Measurements from ENCODE around the gene OXCT1. TPM values are rescaled to one million over a fixed set of nuclear protein-coding genes. Genes with fewer than 3 reads are reported as not detected.
"Not testable (repeated sequence)": the region's sequence is repeated elsewhere in the genome, so short reads cannot be mapped to it uniquely, and the experiment has no call there.

The OXCT1 gene
- total RNA-seq, 1 donor from 2014 or later: 32.5 TPM

DNA sequence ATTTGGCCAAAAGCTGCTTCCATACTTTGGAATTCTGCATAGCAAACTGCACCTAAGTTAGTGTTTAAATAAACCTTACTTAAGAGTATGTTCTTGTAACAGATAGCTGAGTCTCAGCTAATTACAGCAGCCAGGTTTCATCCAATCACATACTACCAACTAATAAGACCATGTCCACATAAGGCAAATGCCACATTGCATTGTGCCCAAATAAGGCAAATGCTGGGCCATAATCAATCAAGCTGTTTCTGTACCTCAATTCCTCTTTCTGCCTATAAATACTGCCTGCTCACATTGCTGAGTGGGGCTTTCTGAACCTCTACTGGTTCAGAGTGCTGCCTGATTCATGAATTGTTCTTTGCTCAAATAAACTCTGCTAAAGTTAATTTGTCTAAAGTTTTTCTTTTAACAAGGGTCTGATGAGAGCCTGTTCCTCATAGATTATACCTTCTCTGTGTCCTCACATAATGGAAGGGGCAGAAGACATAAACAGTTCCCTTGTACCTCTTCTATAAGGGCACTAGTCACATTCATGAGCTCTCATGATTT is 4.4 kb upstream of the OXCT1 start:
- no peak for DNase-seq

DNA sequence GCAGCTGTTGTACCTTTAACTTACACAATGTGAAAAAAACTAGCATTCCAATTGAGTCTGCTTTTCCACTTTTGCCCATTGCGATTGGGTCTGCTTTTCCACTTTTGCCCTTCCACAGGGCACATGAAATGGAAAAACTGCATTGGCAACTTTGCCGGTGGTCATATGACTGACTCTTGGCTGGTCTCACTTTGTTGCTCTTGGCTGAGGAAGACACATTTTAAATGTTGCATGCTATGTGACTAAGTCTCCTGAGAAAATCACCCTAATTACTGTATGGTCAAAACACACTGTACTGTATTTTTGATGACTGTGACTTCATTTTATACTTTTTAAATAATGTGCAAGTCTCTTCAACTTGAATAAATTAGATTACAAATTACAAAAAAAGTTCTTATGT is 1.6 kb upstream of the OXCT1 start:
- DNase-seq: peak; percentile 9

DNA sequence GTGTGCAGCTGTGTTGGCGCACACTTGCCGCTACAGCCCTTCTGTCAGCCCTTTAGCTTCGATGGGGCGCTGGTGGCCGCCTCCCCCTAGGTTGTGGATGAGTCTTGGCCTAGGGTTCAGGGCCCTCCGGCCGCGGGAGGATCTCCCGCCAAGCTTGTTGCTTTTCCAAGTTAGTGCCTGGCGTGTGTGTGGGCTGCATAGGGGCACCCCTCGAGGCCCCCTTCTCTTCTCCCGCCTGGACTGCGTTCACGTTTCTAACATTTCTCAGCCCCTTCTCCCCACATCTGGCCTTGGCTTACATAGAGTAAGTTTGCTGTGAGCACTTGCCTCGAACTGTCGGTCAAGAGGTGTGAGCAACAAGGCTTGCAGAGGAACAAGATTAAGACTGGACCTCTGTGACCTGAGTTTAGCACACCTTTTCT is 413 bp upstream of the OXCT1 start:
- DNase-seq: no peak

DNA sequence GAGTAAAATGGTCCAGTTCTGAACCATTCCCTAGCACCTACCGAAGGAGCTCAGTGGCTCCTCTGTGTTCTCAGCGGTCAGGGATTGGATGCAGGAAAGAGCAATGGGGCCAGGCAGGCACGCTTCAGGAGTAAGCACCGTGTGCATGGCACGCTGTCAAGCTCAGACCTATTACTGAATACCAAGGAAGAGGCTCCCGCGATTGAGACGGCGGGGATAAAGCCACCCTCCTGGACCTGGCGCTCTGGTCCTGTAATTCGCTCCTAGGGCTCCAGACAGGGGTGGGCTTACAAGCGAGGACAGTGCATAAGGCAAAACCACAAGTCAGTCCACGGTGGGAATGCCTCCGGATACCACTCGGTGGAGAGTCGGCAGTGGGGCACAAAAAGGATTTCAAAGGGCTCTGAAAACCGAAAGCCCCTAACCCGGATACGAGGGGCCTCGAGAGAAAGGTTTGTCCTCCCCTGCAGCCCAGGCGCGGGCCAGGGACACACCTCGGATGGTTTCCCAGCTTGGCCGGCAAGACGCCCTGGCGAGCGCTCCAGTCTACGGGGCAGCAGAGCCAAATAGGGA is 988 bp downstream of the OXCT1 start:
- no peak for DNase-seq

DNA sequence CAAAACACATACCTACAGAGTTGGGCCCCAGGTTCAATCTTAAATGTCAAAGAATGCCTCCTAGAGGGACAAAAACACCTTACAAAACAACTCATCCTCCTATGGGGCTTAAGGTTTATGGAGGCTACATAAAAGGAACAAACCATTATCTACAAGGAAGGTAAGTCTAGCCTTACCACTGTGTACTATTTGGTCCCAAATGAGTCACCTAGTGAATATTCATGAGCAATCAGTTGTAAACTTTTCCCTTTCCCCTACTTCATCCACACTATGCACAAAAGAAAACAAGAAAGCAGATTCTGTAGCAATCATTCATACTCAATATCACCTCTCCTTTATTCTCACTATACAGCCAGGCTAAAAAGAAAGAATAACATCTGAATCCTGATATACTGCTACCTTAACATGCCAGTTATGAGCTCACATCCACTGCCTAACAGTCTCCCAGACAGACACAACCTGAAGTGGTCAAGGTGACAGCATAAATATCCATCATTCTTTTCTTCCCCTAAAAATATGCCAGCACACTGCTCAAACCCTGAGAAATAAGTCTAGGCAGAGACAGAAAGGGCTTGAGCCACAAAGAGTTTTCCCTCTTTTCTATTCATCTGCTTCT is 6.2 kb downstream of the OXCT1 start:
- no peak for DNase-seq

GRCh38 chr5:41858890-41859289 is 11.3 kb downstream of the OXCT1 start:
- DNase-seq: no peak

DNA sequence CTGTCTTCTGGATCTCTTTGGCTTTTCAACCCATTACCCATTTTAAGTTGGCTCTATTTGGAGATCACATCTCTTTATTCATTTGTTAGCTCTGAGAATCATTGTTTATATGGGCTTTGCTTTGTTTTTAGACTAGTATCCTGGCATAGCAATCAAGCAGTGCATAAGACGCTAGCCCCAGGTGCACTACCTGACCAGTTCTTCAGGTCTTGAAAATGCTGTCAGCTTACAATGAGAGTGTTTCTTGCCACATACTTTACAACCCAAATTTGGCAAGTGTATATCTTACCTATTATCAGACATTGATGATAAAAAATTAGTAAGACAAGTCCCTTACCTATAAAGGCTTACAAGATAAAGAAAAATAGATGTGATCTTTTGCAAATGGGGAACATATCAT is 12.2 kb downstream of the OXCT1 start:
- DNase-seq: no peak

DNA sequence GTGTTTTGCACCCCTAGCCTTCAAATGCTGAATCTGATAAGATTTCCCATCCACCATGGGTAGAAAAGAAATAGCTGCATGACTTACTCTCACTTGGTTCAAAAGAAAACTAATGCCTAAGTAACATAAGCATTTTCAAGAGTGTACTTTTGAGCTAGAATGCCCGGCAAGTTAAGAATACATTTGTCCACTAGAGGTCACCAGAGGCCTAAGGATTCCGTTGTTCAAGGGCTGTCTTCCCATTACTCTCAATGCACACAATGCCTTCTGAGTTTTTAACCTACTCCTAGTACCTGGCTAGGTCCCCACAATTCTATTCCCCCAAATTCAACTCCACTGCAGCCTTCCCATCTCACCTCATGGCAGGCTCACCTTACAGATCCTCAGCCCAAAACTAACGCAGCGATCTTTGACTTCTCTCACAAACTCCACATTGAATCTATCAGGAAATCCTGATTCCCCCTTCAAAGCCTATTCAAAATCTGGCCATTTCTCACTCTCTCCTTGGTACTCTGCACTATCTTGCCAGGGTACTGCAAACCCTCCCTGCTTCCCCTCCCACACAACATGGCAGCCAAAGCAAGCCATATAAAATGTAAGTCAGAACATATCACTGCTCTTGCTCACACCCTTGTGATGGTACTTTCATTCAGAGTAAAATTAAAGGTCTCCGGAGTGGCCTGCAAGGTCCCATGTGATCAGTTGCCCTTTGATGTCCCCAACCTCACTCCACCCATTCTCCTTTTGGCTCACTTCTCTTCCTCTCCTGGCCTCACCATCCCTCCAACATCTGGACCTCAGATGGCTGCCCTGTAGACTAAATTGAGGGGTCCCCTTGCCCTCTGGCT is 13.4 kb downstream of the OXCT1 start:
- peak; percentile 75 for DNase-seq

DNA sequence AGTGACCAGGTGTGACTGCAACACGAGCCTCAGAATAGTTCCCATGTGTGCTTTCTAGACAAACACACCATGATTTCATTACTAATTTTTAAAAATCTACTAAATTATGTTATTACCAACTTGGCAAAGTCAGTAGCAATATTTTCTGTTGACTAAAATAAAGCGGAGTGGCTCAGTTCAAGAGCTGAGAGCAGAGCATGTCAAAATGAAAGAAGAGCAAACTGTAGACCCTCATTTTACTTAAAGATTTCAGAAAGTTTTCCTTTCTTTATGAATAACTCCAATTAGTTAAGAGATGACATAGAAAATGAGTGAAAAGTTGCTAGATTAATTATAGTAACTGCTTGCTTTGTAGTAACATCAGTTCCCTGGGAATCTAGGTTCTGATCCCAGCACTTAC is 17.9 kb downstream of the OXCT1 start:
- DNase-seq: no peak

DNA sequence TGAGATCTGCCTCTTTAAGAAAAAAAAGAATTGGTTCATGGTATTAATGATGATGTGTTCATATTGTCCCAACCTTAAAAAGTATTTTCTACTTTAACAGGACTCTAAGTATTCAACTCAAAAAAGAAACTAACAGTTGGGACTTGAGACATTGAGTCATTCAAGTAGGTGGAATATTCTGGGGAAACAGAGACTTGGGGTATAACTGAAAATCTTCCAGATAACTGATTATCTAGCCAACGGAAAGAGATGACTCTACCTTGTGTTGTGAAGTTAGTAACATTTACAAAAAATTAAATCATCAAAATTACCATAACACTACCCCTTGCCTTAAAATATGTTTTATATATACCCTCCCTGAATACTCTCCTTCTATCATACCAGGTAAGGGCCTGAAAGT is 19.1 kb downstream of the OXCT1 start:
- no peak for DNase-seq

DNA sequence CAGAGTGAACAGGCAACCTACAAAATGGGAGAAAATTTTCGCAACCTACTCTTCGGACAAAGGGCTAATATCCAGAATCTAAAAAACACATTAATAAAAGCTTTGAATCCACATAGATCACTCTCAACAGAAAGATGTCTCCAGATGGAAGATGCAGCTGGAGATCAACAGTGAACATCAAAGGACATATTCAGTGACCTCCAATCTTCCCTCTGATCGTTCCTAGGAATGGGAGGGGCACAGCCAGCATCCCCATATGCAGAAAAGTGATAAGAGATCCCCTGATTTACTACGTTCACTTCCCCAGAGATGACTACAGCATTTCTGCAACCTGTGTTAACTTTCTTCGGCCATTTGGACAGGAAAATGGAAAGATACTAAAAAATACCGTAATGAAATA is 21.2 kb downstream of the OXCT1 start:
- DNase-seq: no peak

DNA sequence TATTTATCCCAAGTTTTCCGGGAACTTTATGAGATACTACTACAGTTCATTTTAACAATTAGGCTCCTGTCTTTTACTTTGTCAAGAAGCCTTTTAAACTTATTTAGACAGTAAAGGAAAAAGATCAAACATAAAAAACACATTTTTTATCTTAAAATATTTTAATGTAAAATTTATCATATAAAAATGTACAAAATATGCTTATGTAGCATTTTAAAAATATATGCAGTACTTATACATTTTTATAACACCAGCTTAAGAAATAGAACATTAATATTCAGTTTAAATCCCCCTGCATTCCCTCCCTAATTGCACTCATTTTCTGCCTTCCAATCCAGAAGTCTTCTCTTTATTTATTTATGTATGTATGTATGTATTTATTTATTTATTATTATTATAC is 24.5 kb downstream of the OXCT1 start:
- not testable (repeated sequence) for DNase-seq

DNA sequence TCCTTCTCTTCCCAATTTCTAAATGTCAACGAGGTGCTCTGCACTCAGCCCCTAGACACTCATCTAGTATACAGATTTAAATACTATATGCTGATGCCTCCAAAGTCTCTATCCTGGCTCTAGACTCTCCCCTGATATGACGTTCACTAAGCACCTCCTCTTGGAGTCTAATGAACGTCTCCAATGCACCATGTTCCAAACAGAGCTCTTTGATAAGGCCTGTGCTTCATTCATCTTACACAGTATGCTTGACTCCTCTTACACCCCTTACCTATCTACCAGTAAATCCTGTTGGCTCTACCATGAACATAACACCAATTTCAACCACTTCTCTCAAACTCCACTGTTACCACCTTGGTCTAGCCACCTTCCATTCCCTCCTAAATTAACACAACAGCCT is 25.7 kb downstream of the OXCT1 start:
- no peak for DNase-seq

- DNase-seq: peak; percentile 42
Measured at GRCh38 chr5:41843456-41844370, 26.5 kb downstream of the OXCT1 start.

DNA sequence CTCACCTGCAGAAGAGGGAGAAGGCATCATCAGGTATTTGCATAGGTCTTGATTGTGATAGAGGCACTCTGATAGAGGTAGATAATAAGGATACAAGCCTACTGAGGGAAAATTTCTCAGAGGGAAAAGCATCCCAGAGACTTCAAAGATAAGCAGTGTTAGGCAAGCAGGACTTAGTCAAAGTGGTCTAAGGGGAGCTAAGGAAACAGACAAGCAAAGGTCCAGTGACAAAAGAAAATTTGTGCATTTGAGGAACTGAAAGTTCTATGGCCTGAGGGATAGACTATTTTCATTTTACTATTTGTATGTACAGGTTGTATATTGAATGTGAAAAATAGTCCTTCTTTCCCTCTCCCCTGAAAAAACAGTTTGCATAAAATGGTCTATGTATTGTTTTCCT is 27.4 kb downstream of the OXCT1 start:
- DNase-seq: no peak

DNA sequence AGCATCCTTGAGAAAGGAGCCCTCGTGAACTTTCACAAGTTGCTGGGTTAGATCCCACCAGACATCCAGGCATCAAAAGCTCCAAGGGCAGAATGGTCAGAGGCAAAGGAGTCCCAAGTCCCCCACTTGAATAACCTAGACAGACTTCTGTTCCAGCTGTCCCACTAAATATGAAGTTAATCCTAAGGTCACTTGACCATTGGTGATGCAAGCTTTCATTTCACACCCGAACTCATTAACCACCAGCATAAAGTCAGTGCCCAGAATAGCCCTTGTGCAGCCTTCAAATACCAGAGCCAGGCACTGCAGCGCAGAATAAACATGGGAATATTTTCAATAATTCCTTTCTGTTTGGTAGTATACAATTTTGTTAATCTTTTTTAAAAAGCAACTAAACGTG is 28.9 kb downstream of the OXCT1 start:
- no peak for DNase-seq

GRCh38 chr5:41840251-41840650 is 30.0 kb downstream of the OXCT1 start:
- no peak for DNase-seq

DNA sequence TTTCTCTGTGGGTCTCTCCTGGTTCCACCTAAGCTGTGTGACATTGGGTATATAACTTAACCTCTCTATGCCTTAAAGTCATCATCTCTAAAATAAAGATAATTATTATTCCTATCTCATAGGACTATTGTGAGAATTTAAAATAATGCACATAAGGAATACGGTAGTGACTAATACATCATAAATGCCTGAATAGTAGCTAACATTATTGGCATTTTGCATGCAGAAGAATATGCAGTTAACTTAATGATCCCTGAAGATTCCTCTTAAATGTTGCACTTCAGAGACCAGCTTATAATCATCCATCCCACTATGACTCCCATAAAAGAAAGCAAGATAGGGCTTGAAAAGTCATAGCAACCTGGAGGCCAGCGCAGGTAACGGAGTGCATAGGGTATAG is 32.4 kb downstream of the OXCT1 start:
- no peak for DNase-seq

DNA sequence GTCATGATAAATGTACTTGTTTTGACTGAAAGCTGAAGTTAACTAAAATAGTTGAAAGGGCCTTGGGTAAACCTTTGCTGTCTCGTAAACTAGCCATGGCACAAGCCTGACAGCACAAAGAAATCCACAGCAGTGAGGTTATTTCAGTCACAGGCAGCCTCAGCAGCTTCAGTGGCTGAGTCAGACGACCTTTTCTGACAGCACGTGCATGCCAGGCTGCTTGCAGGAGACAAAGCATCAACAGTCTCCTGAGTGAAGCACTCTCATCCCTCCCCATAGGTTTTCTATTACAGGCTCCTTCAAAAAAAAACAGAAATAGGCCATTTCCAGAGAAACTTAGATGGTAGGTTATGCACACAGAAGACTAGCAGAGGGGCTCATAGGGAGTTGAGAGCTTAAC is 34.6 kb downstream of the OXCT1 start:
- no peak for DNase-seq

- DNase-seq: no peak
Measured at GRCh38 chr5:41834506-41834905, 35.7 kb downstream of the OXCT1 start.

GRCh38 chr5:41832430-41832829 is 37.8 kb downstream of the OXCT1 start:
- DNase-seq: no peak

- DNase-seq: no peak
Measured at GRCh38 chr5:41831155-41831554, 39.1 kb downstream of the OXCT1 start.

Data from skin of body (tissue), 2 donors.